Neural cell (in vitro differentiated cells): ENCODE data around the gene TIE1. TPM values are rescaled to one million over a fixed set of nuclear protein-coding genes. Genes with fewer than 3 reads are reported as not detected.

ENCODE experiments used
- H2AFZ ChIP-seq: fragments of 200-600, 300-800 bp; sonication (generic), shearing (Covaris generic); 2 replicates; pipeline ENCODE4 v1.6.0; 2014; ENCODE audit warnings: low read depth, mild to moderate bottlenecking, antibody characterized with exemption, low read length, moderate library complexity
- H3F3A ChIP-seq: fragments of 200-600 bp; shearing (Covaris generic); 2 replicates; pipeline ENCODE4 v1.6.1; 2016; ENCODE audit warnings: mild to moderate bottlenecking, moderate library complexity, mixed read lengths, antibody characterized with exemption, low read length; ENCODE audit not compliant: insufficient read depth, poor library complexity, severe bottlenecking
- H3K27ac ChIP-seq: fragments of 200-600, 300-800 bp; sonication (generic), shearing (Covaris generic); 2 replicates; pipeline ENCODE4 v1.5.1; 2014; ENCODE audit warnings: mild to moderate bottlenecking, low read length, moderate library complexity
- H3K27me3 ChIP-seq: fragments of 300-800, 200-600 bp; sonication (generic), shearing (Covaris generic); 2 replicates; pipeline ENCODE4 v1.6.0; 2014; ENCODE audit warnings: mild to moderate bottlenecking, low read depth, low read length, moderate library complexity; ENCODE audit not compliant: insufficient read depth
- H3K36me3 ChIP-seq: fragments of 300-800, 200-600 bp; sonication (generic), shearing (Covaris generic); 2 replicates; pipeline ENCODE4 v1.5.1; 2014; ENCODE audit warnings: mild to moderate bottlenecking, antibody characterized with exemption, low read length, moderate library complexity; ENCODE audit not compliant: insufficient read depth
- H3K4me2 ChIP-seq: fragments of 300-800, 200-600 bp; sonication (generic), shearing (Covaris generic); 2 replicates; pipeline ENCODE4 v1.6.0; 2014; ENCODE audit warnings: mild to moderate bottlenecking, low read length
- H3K4me3 ChIP-seq: fragments of 300-800, 200-600 bp; sonication (generic), shearing (Covaris generic); 2 replicates; pipeline ENCODE4 v1.5.1; 2014; ENCODE audit warnings: mild to moderate bottlenecking, low read length, moderate library complexity
- H3K79me2 ChIP-seq: fragments of 200-600 bp; shearing (Covaris generic); replicated peaks from 2 replicates; pipeline ENCODE4 v1.6.0; 2014; ENCODE audit warnings: mild to moderate bottlenecking, low read length, moderate library complexity; ENCODE audit not compliant: insufficient read depth
- H3K9ac ChIP-seq: fragments of 300-800, 200-600 bp; sonication (generic), shearing (Covaris generic); 2 replicates; pipeline ENCODE4 v1.6.1; 2016; ENCODE audit warnings: mild to moderate bottlenecking, low read length, mixed read lengths
- H3K9me2 ChIP-seq: fragments of 200-600 bp; shearing (Covaris generic); 2 replicates; pipeline ENCODE4 v1.6.1; 2016; ENCODE audit warnings: mild to moderate bottlenecking, low read length, mixed read lengths; ENCODE audit not compliant: insufficient read depth
- H3K9me3 ChIP-seq: fragments of 200-600, 300-800 bp; sonication (generic), shearing (Covaris generic); 2 replicates; pipeline ENCODE4 v1.6.1; 2016; ENCODE audit warnings: mild to moderate bottlenecking, mixed run types, low read length, moderate library complexity, mixed read lengths
- H4K20me1 ChIP-seq: fragments of 200-600 bp; shearing (Covaris generic); 2 replicates; pipeline ENCODE4 v1.6.1; 2016; ENCODE audit warnings: mild to moderate bottlenecking, mixed run types; ENCODE audit not compliant: insufficient read depth
- CTCF ChIP-seq: fragments of 450-650 bp; IDR thresholded peaks from 2 replicates; pipeline ENCODE4 v1.5.1; 2014; ENCODE audit warnings: antibody characterized with exemption, mild to moderate bottlenecking, moderate library complexity; ENCODE audit not compliant: poor library complexity, severe bottlenecking
- EP300 ChIP-seq: fragments of 450-650 bp; conservative IDR thresholded peaks from 2 replicates; pipeline ENCODE4 v1.6.1; 2014; ENCODE audit warnings: antibody characterized with exemption, mild to moderate bottlenecking, moderate library complexity; ENCODE audit not compliant: poor library complexity, severe bottlenecking
- EZH2 ChIP-seq: fragments of 200-600, 300-800 bp; shearing (Covaris generic), sonication (generic); IDR thresholded peaks from 2 replicates; pipeline ENCODE4 v1.6.1; 2014; ENCODE audit warnings: antibody characterized with exemption, low read length, borderline replicate concordance, mild to moderate bottlenecking; ENCODE audit not compliant: insufficient read depth, poor library complexity, severe bottlenecking
- MXI1 ChIP-seq: fragments of 450-650 bp; conservative IDR thresholded peaks from 2 replicates; pipeline ENCODE4 v1.6.1; 2014; ENCODE audit warnings: antibody characterized with exemption, mild to moderate bottlenecking; ENCODE audit not compliant: poor library complexity, severe bottlenecking
- POLR2AphosphoS5 ChIP-seq: IDR thresholded peaks from 2 replicates; pipeline ENCODE4 v1.6.1; 2012
- RAD21 ChIP-seq: fragments of 450-650 bp; conservative IDR thresholded peaks from 2 replicates; pipeline ENCODE4 v1.6.1; 2014; ENCODE audit warnings: antibody characterized with exemption, mild to moderate bottlenecking, moderate library complexity
- REST ChIP-seq: IDR thresholded peaks from 2 replicates; pipeline ENCODE4 v1.6.1; 2012; ENCODE audit warnings: borderline replicate concordance
- SMC3 ChIP-seq: fragments of 450-650 bp; conservative IDR thresholded peaks from 2 replicates; pipeline ENCODE4 v1.6.1; 2014; ENCODE audit warnings: antibody characterized with exemption, mild to moderate bottlenecking, moderate library complexity; ENCODE audit not compliant: poor library complexity
- TAF1 ChIP-seq: IDR thresholded peaks from 2 replicates; pipeline ENCODE4 v1.6.1; 2012; ENCODE audit warnings: low read depth
- polyA plus RNA-seq: library from polyadenylated mRNA; depleted of rRNA; stranded (reverse); fragments of >200 nt; gene quantifications from 2 replicates; pipeline ENCODE4 v1.2.3, GENCODE V29; 2014

Gene TIE1
- polyA plus RNA-seq, 1 donor from 2014 or later = not detected

GRCh38 chr1:43351421-43352350 is 50.9 kb downstream of the TIE1 start (continued):
- no peak for TF ChIP-seq RAD21

- Histone ChIP-seq H3K4me2 (no peak overlapping the region), H4K20me1 (no peaks in the 10 kb centered on the region), H3K9me2 (no peaks in the 10 kb centered on the region), H3K79me2 (no peaks in the 10 kb centered on the region), H3K4me3 (no peak overlapping the region), H3F3A (no peaks in the 10 kb centered on the region), H3K27me3 (peaks cover 11% of the 10 kb centered on the region), H3K27ac (no peak overlapping the region), H3K36me3 (no peaks in the 10 kb centered on the region), H3K9me3 (no peaks in the 10 kb centered on the region), H2AFZ (no peak overlapping the region), H3K9ac (no peak overlapping the region)
- no peak for TF ChIP-seq RAD21
- TF ChIP-seq TAF1 = no peak
- no peak for TF ChIP-seq EP300
- TF ChIP-seq REST = no peak
- no peak for TF ChIP-seq POLR2AphosphoS5
- no peak for TF ChIP-seq SMC3
- TF ChIP-seq EZH2 = no peak
- TF ChIP-seq MXI1 = no peak
- TF ChIP-seq CTCF = no peak
Measured at GRCh38 chr1:43352351-43352705, 51.5 kb downstream of the TIE1 start.

GRCh38 chr1:43352881-43353280 is 52.1 kb downstream of the TIE1 start:
- Histone ChIP-seq H3K4me2 (no peak overlapping the region), H2AFZ (no peak overlapping the region), H3K9ac (no peak overlapping the region), H3F3A (no peaks in the 10 kb centered on the region), H3K9me2 (no peaks in the 10 kb centered on the region), H3K27ac (no peak overlapping the region), H3K79me2 (no peaks in the 10 kb centered on the region), H3K9me3 (no peaks in the 10 kb centered on the region), H4K20me1 (no peaks in the 10 kb centered on the region), H3K27me3 (peaks cover 8% of the 10 kb centered on the region), H3K36me3 (no peaks in the 10 kb centered on the region), H3K4me3 (no peak overlapping the region)
- TF ChIP-seq RAD21 (no peak), POLR2AphosphoS5 (no peak), REST (no peak), SMC3 (no peak), CTCF (no peak), EP300 (no peak), EZH2 (no peak), MXI1 (no peak), TAF1 (no peak)
